Measurements from ENCODE around the gene CLEC18A.

GRCh38 chr16:69918241-69918640 lies 32.9 kb upstream of the CLEC18A start:
- TF ChIP-seq CREB1 (IDR thresholded peaks at IDR 0.05) = no peak
- TF ChIP-seq CTCF (IDR thresholded peaks at IDR 0.05; ENCODE audit: control extremely low read depth in 1 of 3, insufficient read depth in 1 of 3, low read depth in 1 of 3, low read length in 3 of 3) = no peak
- no peak for TF ChIP-seq POLR2A (IDR thresholded peaks at IDR 0.05; ENCODE audit: control extremely low read depth in 1 of 2, low read depth in 2 of 2, low read length in 2 of 2)
- no peak for TF ChIP-seq CEBPB (IDR thresholded peaks at IDR 0.05; ENCODE audit: low read depth, low read length)
- TF ChIP-seq EP300 (IDR thresholded peaks at IDR 0.05; ENCODE audit: borderline replicate concordance in 1 of 2, low read depth in 2 of 2, low read length in 2 of 2) = no peak
- TF ChIP-seq NRF1 (IDR thresholded peaks at IDR 0.05; ENCODE audit: low read depth, low read length) = no peak
- no peak for TF ChIP-seq SIRT6 (IDR thresholded peaks at IDR 0.05; ENCODE audit: low read length)
- no peak for TF ChIP-seq SP2 (IDR thresholded peaks at IDR 0.05; ENCODE audit: low read length)
- TF ChIP-seq JUN (IDR thresholded peaks at IDR 0.05; ENCODE audit: low read depth, low read length) = no peak
- no peak for TF ChIP-seq EGR1 (IDR thresholded peaks at IDR 0.05; ENCODE audit: borderline replicate concordance, low read depth, low read length)
- TF ChIP-seq ATF2 (IDR thresholded peaks at IDR 0.05; ENCODE audit: low read length) = no peak
- no peak for TF ChIP-seq RAD21 (IDR thresholded peaks at IDR 0.05 in 1 of 2, conservative IDR thresholded peaks at IDR 0.05 in 1 of 2; ENCODE audit: low read depth in 2 of 2, low read length in 2 of 2)
- TF ChIP-seq SRF (IDR thresholded peaks at IDR 0.05; ENCODE audit: low read depth, low read length) = no peak
- TF ChIP-seq POLR2AphosphoS5 (IDR thresholded peaks at IDR 0.05; ENCODE audit: low read depth, low read length) = no peak

All from H1 (cell line).